ENCODE measurements around the gene COL18A1. TPM values are rescaled to one million over a fixed set of nuclear protein-coding genes. Genes with fewer than 3 reads are reported as not detected.

Gene COL18A1
- polyA plus RNA-seq, 4 donors: 2.2 to 34.3 (median 16.5) TPM

DNA sequence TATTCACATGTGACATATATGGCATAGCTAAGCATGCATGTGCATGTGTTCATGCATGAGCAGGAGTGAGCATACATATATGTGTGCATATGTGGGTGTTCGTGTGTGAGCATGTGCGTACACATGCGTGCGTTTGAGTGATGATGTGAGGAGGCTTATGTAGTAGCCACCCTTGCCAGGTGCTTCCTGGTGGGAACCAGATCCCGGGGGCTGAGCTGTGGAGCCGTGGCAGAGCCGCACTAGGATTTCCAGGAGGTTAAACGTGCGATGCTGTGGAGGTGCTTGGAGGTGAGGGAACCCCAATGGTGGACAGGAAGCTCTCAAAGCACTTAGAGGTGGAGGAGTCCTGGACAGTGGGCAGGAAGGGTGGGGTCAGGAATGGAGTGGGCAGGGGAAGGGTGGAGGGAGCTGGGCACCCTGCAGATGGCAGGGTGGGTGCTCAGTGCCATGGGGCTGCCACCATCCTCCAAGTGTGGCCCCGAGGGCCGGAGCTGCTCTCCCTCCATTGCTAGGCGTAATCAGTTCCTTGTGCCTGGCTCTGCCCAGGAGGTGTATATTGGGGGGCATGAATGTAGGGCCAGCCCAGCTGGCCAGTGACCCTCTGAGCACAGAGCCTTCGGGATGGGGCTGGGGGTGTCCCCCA, 48.5 kb downstream of the COL18A1 start:
- no peaks in the 10 kb centered on the region for H3K36me3 ChIP-seq (ENCODE audit: control insufficient read depth in 3 of 3, insufficient read depth in 2 of 3, low read depth in 1 of 3, low read length in 3 of 3)
- H3K9me3 ChIP-seq (ENCODE audit: control insufficient read depth in 2 of 2, insufficient read depth in 1 of 2, low read depth in 1 of 2, low read length in 1 of 2): no peaks in the 10 kb centered on the region
- DNase-seq: no peak
- no peak for FAIRE-seq
- WGBS, 3 donors: 83 to 89% (median 84%) methylated on average over 11 to 13 of the region's 13 CpGs
- H3K27me3 ChIP-seq (ENCODE audit: control insufficient read depth in 3 of 3, insufficient read depth in 3 of 3, low read length in 3 of 3): no peaks in the 10 kb centered on the region
- no peak overlapping the region for H3K4me3 ChIP-seq (ENCODE audit: low read depth in 1 of 3, low read length in 3 of 3)
- H3K27ac ChIP-seq (ENCODE audit: low read depth in 1 of 3, low read length in 2 of 3): peak overlapping the region in 1 of 3 donors; percentile 9
- H3K4me1 ChIP-seq (ENCODE audit: control insufficient read depth in 3 of 3, insufficient read depth in 2 of 3, low read depth in 1 of 3, low read length in 2 of 3): peaks cover 0 to 5% (median 0%) of the 10 kb centered on the region in 3 donors

DNA sequence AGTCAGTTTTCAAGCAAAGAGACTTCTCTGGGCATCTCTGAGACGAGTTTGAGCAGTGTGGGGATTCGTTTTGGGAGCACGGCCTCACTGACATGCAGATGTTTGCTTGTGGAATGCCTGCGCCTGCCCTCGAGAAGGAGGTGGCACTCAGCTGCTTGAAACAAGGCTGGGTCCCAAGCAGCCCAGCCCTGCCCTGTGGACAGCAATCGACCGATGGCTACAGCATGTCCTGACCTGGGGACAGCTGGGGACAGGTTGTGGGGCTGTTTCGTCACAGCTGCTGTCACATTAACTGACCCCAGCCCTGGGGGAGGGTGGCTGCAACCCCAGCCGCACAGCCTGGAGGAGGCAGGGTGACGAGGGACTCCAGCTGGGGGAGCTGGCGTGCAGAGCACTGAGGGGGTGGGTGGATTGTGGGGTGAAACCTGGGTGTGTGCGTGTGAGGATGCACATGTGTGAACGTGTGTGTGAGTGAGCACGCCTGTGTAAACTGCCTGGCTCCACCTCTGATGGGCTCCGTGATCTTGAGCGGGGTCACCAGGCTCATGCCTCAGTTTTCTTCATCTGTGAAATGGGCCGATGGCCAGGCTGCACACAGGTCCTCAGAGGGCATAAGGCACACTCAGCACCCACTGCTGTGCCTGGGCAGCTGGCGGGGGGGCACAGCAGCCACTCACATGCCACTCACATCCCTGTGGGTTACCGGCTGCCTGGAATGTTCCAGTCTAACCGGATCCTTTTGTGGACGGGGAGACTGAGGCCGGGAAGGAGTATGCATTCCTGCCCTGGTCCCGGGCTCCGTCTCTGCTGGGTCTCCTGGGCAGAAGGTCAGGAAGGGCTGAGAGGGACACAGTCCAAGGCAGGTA, 49.3 kb downstream of the COL18A1 start:
- peaks cover 0 to 5% (median 0%) of the 10 kb centered on the region in 3 donors for H3K4me1 ChIP-seq (ENCODE audit: control insufficient read depth in 3 of 3, insufficient read depth in 2 of 3, low read depth in 1 of 3, low read length in 2 of 3)
- FAIRE-seq (no peak), DNase-seq (no peak)
- peak overlapping the region in 1 of 3 donors; percentile 9 for H3K27ac ChIP-seq (ENCODE audit: low read depth in 1 of 3, low read length in 2 of 3)
- no peaks in the 10 kb centered on the region for H3K9me3 ChIP-seq (ENCODE audit: control insufficient read depth in 2 of 2, insufficient read depth in 1 of 2, low read depth in 1 of 2, low read length in 1 of 2)
- no peaks in the 10 kb centered on the region for H3K27me3 ChIP-seq (ENCODE audit: control insufficient read depth in 3 of 3, insufficient read depth in 3 of 3, low read length in 3 of 3)
- WGBS, 3 donors: 66 to 67% (median 67%) methylated on average over 24 of the region's 24 CpGs
- no peaks in the 10 kb centered on the region for H3K36me3 ChIP-seq (ENCODE audit: control insufficient read depth in 3 of 3, insufficient read depth in 2 of 3, low read depth in 1 of 3, low read length in 3 of 3)
- H3K4me3 ChIP-seq (ENCODE audit: low read depth in 1 of 3, low read length in 3 of 3): no peak overlapping the region

DNA sequence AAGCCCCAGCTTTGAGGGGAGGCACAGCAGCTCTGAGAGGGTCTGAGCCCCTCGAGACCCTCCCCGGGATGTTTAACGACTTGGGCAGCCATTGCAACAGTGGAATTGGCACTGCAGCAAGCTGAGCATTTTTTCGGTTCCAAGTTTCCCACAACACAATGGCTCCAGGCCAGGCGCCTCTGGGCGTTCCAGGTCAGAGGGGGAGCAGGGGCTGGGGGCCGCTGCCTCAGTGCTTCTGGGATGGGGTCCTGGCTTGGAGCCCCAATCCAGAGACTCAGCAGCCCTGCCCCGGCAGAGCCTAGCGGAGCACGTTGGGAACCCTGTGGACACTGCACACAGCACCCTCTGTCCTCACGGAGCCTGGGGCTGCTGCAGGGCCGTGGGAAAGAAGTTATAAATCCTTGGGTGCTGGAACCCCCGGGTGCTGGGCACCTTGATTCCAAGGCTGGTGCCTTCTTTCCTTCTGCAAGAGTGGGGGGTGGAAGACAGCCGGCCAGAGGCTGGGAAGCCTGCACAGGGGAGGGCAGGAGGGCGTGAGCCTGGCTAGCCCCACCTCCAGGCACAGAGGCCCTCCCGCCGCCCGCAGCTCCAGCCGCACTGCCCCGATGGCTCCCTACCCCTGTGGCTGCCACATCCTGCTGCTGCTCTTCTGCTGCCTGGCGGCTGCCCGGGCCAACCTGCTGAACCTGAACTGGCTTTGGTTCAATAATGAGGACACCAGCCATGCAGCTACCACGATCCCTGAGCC, 50.1 kb downstream of the COL18A1 start:
- FAIRE-seq: no peak
- Histone ChIP-seq H3K4me1 (ENCODE audit: control insufficient read depth in 3 of 3, insufficient read depth in 2 of 3, low read depth in 1 of 3, low read length in 2 of 3) (peaks cover 0 to 7% (median 0%) of the 10 kb centered on the region in 3 donors), H3K36me3 (ENCODE audit: control insufficient read depth in 3 of 3, insufficient read depth in 2 of 3, low read depth in 1 of 3, low read length in 3 of 3) (peaks cover 0 to under 1% (median 0%) of the 10 kb centered on the region in 3 donors), H3K9me3 (ENCODE audit: control insufficient read depth in 2 of 2, insufficient read depth in 1 of 2, low read depth in 1 of 2, low read length in 1 of 2) (peaks cover 0 to under 1% of the 10 kb centered on the region in 2 donors), H3K27me3 (ENCODE audit: control insufficient read depth in 3 of 3, insufficient read depth in 3 of 3, low read length in 3 of 3) (no peaks in the 10 kb centered on the region), H3K27ac (ENCODE audit: low read depth in 1 of 3, low read length in 2 of 3) (peak overlapping the region in 1 of 3 donors; percentile 6), H3K4me3 (ENCODE audit: low read depth in 1 of 3, low read length in 3 of 3) (no peak overlapping the region)
- WGBS, 3 donors: 33 to 42% (median 35%) methylated on average over 17 to 23 of the region's 23 CpGs
- no peak for DNase-seq

DNA sequence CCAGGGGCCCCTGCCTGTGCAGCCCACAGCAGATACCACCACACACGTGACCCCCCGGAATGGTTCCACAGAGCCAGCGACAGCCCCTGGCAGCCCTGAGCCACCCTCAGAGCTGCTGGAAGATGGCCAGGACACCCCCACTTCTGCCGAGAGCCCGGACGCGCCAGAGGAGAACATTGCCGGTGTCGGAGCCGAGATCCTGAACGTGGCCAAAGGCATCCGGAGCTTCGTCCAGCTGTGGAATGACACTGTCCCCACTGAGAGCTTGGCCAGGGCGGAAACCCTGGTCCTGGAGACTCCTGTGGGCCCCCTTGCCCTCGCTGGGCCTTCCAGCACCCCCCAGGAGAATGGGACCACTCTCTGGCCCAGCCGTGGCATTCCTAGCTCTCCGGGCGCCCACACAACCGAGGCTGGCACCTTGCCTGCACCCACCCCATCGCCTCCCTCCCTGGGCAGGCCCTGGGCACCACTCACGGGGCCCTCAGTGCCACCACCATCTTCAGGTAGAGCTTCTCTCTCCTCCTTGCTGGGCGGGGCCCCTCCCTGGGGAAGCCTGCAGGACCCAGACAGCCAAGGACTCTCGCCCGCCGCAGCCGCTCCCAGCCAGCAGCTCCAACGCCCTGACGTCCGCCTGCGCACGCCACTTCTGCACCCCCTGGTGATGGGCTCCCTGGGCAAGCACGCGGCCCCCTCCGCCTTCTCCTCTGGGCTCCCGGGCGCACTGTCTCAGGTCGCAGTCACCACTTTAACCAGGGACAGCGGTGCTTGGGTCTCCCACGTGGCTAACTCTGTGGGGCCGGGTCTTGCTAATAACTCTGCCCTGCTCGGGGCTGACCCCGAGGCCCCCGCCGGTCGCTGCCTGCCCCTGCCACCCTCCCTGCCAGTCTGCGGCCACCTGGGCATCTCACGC, 51.0 kb downstream of the COL18A1 start:
- H3K27me3 ChIP-seq (ENCODE audit: control insufficient read depth in 3 of 3, insufficient read depth in 3 of 3, low read length in 3 of 3): no peaks in the 10 kb centered on the region
- peaks cover 0 to 10% (median 0%) of the 10 kb centered on the region in 3 donors for H3K4me1 ChIP-seq (ENCODE audit: control insufficient read depth in 3 of 3, insufficient read depth in 2 of 3, low read depth in 1 of 3, low read length in 2 of 3)
- DNase-seq: no peak
- no peak overlapping the region for H3K4me3 ChIP-seq (ENCODE audit: low read depth in 1 of 3, low read length in 3 of 3)
- peaks cover 0 to 4% of the 10 kb centered on the region in 2 donors for H3K9me3 ChIP-seq (ENCODE audit: control insufficient read depth in 2 of 2, insufficient read depth in 1 of 2, low read depth in 1 of 2, low read length in 1 of 2)
- 69 to 77% (median 73%) methylated on average over 41 to 47 of the region's 47 CpGs for WGBS, 3 donors
- H3K27ac ChIP-seq (ENCODE audit: low read depth in 1 of 3, low read length in 2 of 3): peak overlapping the region in 1 of 3 donors; percentile 17
- no peak for FAIRE-seq
- peaks cover 0 to 3% (median 0%) of the 10 kb centered on the region in 3 donors for H3K36me3 ChIP-seq (ENCODE audit: control insufficient read depth in 3 of 3, insufficient read depth in 2 of 3, low read depth in 1 of 3, low read length in 3 of 3)

DNA sequence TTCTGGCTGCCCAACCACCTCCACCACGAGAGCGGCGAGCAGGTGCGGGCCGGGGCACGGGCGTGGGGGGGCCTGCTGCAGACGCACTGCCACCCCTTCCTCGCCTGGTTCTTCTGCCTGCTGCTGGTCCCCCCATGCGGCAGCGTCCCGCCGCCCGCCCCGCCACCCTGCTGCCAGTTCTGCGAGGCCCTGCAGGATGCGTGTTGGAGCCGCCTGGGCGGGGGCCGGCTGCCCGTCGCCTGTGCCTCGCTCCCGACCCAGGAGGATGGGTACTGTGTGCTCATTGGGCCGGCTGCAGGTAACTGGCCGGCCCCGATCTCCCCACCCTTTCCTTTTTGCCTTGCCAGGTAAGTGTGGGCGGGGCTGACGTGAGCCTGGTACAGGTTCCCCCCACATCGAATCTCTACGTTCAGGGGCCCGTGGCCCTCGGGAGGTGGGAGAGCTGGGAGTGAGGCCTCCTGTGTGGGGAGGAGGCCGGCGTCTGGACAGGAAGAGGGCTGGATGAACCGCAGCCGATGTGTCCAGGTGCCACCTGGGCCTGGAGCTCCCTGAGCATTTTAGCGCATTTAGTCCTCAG, 51.7 kb downstream of the COL18A1 start:
- no peak overlapping the region for H3K27ac ChIP-seq (ENCODE audit: low read depth in 1 of 3, low read length in 2 of 3)
- peaks cover 0 to 3% (median 0%) of the 10 kb centered on the region in 3 donors for H3K36me3 ChIP-seq (ENCODE audit: control insufficient read depth in 3 of 3, insufficient read depth in 2 of 3, low read depth in 1 of 3, low read length in 3 of 3)
- no peak overlapping the region for H3K4me3 ChIP-seq (ENCODE audit: low read depth in 1 of 3, low read length in 3 of 3)
- H3K27me3 ChIP-seq (ENCODE audit: control insufficient read depth in 3 of 3, insufficient read depth in 3 of 3, low read length in 3 of 3): no peaks in the 10 kb centered on the region
- no peak for FAIRE-seq
- peaks cover 0 to 10% (median 0%) of the 10 kb centered on the region in 3 donors for H3K4me1 ChIP-seq (ENCODE audit: control insufficient read depth in 3 of 3, insufficient read depth in 2 of 3, low read depth in 1 of 3, low read length in 2 of 3)
- WGBS, 3 donors: 76 to 89% (median 82%) methylated on average over 36 to 38 of the region's 38 CpGs
- no peak for DNase-seq
- H3K9me3 ChIP-seq (ENCODE audit: control insufficient read depth in 2 of 2, insufficient read depth in 1 of 2, low read depth in 1 of 2, low read length in 1 of 2): peaks cover 0 to 11% of the 10 kb centered on the region in 2 donors

DNA sequence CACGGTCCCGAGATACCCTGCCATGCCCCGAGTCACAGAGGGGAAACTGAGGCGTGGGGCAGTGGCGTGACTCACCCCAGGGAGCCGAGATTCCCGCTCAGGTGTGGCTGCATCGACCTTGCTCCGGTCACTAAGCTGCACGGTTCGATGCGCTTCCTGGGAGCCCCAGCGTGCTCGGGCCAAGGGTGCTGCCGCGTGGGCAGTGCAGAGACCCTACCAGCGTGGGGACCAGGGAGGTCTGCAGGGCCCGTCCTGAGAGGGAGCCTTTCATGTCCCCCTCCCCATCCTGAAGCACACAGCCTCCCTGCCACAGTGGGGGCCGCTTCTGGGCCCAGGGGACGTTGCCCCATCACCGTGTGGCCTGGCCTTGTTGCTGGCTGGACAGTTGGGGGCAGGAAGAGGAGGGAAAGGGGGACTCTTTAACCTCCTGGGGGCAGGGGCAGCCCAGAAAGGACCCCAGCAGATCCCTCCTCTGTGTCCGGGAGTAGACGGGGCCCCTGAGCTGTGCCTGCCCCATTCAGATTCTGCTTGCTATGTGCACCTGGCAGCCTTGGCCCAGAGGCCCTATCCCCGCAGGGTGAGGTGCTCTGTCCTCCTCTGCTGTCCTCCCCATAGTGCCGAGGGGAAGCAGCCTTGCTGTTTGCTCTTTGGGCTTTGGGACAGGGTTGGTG, 52.3 kb downstream of the COL18A1 start:
- H3K4me3 ChIP-seq (ENCODE audit: low read depth in 1 of 3, low read length in 3 of 3): no peak overlapping the region
- DNase-seq: no peak
- H3K36me3 ChIP-seq (ENCODE audit: control insufficient read depth in 3 of 3, insufficient read depth in 2 of 3, low read depth in 1 of 3, low read length in 3 of 3): peaks cover 0 to 3% (median 0%) of the 10 kb centered on the region in 3 donors
- H3K27me3 ChIP-seq (ENCODE audit: control insufficient read depth in 3 of 3, insufficient read depth in 3 of 3, low read length in 3 of 3): no peaks in the 10 kb centered on the region
- H3K4me1 ChIP-seq (ENCODE audit: control insufficient read depth in 3 of 3, insufficient read depth in 2 of 3, low read depth in 1 of 3, low read length in 2 of 3): peaks cover 0 to 10% (median 0%) of the 10 kb centered on the region in 3 donors
- peaks cover 0 to 13% of the 10 kb centered on the region in 2 donors for H3K9me3 ChIP-seq (ENCODE audit: control insufficient read depth in 2 of 2, insufficient read depth in 1 of 2, low read depth in 1 of 2, low read length in 1 of 2)
- no peak overlapping the region for H3K27ac ChIP-seq (ENCODE audit: low read depth in 1 of 3, low read length in 2 of 3)
- FAIRE-seq: no peak
- 67 to 82% (median 69%) methylated on average over 25 of the region's 25 CpGs for WGBS, 3 donors

DNA sequence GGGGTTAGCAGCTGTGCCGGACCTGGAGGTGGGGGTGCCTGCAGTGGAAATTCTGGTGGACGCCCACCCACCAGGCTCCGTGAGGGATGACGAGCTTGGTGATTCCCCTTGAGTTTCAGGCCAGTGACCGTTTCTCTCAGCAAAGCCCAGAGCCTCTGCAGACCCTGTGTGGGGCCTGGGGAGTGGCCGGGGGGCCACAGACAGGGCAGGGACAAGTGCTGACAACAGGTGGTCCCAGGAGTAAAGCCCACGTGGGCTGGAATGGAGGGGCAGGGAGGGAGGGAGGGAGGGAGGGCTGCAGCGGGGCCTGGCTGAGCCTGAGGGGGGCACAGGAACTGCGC, 52.8 kb downstream of the COL18A1 start:
- Histone ChIP-seq H3K9me3 (ENCODE audit: control insufficient read depth in 2 of 2, insufficient read depth in 1 of 2, low read depth in 1 of 2, low read length in 1 of 2) (peaks cover 0 to 13% of the 10 kb centered on the region in 2 donors), H3K27me3 (ENCODE audit: control insufficient read depth in 3 of 3, insufficient read depth in 3 of 3, low read length in 3 of 3) (no peaks in the 10 kb centered on the region), H3K36me3 (ENCODE audit: control insufficient read depth in 3 of 3, insufficient read depth in 2 of 3, low read depth in 1 of 3, low read length in 3 of 3) (peaks cover 0 to 3% (median 0%) of the 10 kb centered on the region in 3 donors), H3K27ac (ENCODE audit: low read depth in 1 of 3, low read length in 2 of 3) (no peak overlapping the region), H3K4me3 (ENCODE audit: low read depth in 1 of 3, low read length in 3 of 3) (no peak overlapping the region), H3K4me1 (ENCODE audit: control insufficient read depth in 3 of 3, insufficient read depth in 2 of 3, low read depth in 1 of 3, low read length in 2 of 3) (peaks cover 0 to 10% (median 0%) of the 10 kb centered on the region in 3 donors)
- FAIRE-seq (no peak), DNase-seq (no peak)
- 68 to 77% (median 73%) methylated on average over 8 to 9 of the region's 9 CpGs for WGBS, 3 donors

All from small intestine (tissue), 7 donors.